ENCODE results near the gene TLCD3B. TPM values are rescaled to one million over a fixed set of nuclear protein-coding genes. Genes with fewer than 3 reads are reported as not detected.
A peak's percentile ranks its signal among the peaks of the same experiment; 100 is the strongest.

Gene TLCD3B
- total RNA-seq, 1 donor from 2014 or later = not detected

DNA sequence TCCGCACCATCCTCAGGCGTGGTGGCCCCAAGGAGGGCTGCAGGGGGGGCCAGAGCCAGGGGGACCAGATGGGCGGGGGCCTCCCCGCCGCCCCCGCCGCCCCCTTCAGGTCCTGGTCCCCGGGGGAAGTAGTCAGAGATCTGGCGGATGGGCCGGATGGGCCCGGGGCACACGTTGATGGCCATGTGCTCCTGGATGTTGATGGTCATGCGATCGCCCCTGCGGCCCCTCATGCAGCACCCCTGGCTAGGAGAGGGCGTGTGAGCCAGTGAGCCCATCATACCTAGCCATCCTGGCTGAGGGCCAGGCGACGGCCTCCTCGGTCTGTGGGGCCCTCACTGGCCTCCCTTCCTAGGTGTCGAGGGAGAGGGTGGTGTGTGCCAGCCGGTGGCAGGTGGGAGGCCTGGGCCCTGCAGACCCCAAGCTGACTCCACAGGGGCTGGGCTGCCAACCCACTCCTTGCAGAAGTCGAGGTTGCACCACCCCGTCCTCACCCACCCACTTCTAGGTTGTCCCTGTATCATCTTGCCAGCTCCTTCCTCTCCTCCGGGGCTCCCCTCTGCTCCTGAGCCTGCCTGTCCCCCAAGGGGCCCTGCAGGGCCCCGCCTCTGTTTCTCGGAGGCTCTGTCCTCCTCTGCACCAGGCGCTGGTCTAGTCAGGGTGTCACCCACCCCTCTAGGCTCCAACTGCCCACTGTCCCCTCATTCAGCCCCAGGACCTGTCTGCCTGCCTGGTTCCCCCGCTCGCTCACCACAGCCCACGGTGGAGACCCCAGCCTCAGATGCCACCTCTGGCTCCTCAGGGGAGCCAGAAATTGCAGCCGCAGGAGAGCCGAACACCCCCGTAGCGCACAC, 20.9 kb downstream of the TLCD3B start:
- no peak for DNase-seq (ENCODE audit: low read depth)
- no peak for TF ChIP-seq CTCF (conservative IDR thresholded peaks at IDR 0.05; ENCODE audit: low read depth, low read length)
- H3K4me3 ChIP-seq (ENCODE audit: low read depth, low read length) = no peak overlapping the region

DNA sequence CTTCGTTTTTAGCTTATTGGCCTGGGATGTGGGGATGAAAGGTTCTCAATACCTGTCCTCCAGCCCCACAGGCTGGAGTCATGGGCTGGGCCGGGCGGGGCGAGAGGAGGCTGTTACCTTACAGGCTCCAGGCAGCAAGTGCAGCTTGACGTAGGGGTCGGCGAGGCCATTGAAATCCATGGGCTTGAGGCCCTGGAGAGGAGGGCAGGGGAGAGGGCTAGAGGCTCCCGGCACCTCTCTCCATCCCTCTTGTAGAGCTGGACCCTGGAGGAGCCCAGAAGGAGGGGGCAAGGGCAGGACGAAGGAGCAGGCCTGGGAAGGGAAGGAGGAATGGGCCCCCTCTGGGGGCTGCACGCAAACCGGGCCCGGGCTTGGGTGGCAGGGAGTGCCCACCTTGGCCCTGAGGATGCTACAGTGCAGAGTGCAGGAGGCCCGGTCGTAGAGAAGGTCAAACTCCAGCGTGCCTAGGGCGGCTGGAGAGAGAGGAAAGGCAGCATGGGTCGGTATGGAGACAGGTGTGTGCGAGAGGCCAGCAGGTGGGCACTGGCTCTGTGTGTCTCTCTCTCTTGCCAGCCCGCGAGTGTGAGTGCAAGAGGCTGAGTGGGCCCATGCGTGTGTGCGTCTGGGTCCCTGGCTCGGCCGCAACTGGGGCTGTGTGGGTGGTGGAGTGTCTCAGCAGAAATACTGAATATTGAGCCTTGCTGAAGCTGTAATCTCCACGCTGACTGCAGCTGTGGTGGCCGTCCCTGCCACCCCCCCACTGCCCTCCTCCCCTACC, 21.8 kb downstream of the TLCD3B start:
- no peak for TF ChIP-seq CTCF (conservative IDR thresholded peaks at IDR 0.05; ENCODE audit: low read depth, low read length)
- no peak overlapping the region for H3K4me3 ChIP-seq (ENCODE audit: low read depth, low read length)
- DNase-seq (ENCODE audit: low read depth) = no peak

DNA sequence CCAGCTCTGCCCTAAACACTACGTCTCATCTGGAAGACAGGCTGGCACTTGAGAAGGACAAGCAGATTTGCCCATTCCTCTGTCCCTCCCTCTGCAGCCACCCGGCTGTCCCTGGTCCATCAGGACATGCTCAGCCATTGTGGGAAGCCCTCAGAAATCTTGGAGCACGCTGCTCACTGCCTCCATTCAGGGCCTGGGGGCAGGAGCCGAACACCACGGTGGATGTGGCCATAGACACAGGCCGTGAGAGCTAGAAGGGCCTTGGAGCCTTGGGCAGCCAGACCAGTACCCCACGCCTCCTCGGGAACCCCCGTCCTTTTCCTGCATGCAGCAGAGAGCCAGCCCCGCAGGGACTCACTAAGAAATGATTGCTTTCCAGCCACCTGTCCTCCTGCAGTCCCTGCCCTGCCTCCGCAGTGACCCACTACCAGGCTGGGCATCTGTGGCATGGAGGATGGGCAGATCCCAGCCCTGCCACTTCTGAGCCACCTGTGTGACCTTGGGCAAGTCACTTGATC, 23.6 kb downstream of the TLCD3B start:
- DNase-seq (ENCODE audit: low read depth) = no peak
- no peak overlapping the region for H3K4me3 ChIP-seq (ENCODE audit: low read depth, low read length)
- TF ChIP-seq CTCF (conservative IDR thresholded peaks at IDR 0.05; ENCODE audit: low read depth, low read length) = no peak

DNA sequence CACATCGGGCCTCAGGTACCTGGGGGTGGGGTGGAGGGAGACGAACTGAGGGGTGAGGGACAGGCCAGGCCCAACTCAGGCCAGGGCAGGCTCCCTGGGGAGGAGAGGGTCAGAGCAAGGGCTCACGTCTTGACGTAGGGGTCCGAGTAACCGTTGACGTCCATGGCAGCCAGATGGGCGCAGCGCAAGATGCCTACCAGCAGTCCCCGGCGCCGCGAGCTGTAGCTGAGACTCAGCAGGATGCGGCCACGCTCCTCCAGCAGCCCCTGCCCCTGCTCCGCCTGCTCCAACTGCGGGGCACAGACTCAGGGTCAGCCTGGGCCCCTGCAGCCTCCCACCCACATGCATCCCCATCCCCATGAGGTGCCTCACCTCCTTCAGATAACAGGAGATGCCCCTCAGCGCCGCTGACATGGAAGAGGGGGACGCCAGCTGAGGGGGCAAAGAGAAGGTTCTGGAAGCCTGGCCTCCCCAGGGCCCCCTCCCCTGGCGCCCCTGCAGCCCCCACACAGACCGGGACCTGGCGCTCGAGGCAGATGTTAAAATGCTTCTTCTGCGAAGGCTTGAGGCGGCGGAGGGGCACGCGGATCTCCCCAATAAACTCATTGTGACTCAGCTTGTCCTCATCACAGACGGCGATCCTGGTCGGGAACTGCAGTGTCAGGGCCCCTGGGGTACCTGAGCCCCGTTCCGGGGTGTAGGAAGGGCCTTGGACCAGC, 24.3 kb downstream of the TLCD3B start:
- TF ChIP-seq CTCF (conservative IDR thresholded peaks at IDR 0.05; ENCODE audit: low read depth, low read length) = no peak
- H3K4me3 ChIP-seq (ENCODE audit: low read depth, low read length) = no peak overlapping the region
- DNase-seq (ENCODE audit: low read depth) = no peak

DNA sequence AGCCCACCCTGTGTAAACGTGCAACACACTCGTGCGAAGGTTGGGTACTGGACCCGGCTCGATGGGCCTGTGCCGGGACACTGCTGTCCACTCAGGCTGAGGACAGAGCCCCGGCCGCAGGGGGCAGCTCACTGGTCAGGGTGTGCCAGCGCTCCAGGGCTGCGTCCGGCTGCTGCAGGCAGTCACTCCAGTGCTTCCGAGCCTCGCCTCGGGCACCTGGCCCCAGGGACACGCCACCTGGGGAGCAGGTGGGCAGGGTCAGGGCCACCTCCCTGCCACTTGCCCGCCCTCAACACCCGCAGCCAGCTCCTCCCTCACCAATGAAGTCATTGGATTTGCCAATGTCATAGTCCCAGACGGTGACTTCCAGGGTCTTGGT, 25.0 kb downstream of the TLCD3B start:
- no peak overlapping the region for H3K4me3 ChIP-seq (ENCODE audit: low read depth, low read length)
- TF ChIP-seq CTCF (conservative IDR thresholded peaks at IDR 0.05; ENCODE audit: low read depth, low read length) = no peak
- no peak for DNase-seq (ENCODE audit: low read depth)

DNA sequence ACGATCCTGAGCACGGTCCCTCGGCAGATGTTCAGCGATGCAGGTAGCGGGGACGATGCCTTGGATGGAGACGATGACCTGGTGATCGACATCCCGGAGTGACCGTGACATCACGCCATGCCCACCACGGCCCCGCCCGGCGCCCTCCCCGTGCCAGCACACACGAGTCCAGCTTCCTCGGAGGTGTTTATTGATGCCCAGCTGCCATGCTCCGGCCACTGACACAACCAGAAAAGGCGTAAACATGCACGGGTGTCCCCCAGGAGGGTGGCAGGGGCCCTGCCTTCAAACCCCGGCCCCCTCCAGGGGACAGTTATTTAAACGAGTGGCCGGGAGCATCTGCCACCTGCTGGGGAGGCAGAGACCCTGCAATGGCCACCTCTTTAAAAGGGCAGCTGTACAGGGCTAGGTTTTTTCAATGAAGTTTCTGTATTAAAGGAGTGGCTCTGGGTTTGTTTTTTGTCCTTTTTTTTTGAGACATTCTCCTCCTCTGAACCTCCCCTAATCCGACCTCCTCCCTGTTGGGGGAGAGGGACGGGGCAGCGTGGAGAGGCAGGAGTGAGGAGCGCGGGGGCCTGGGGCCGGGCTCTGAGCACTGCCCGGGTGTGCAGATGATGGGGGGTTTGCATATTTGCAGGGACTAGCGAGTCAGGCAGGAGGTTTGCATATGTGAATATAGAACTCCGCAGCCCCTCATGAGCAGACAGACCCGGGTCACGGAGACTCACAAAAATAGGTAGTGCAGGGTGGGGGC, 25.6 kb downstream of the TLCD3B start:
- no peak overlapping the region for H3K4me3 ChIP-seq (ENCODE audit: low read depth, low read length)
- no peak for DNase-seq (ENCODE audit: low read depth)
- TF ChIP-seq CTCF (conservative IDR thresholded peaks at IDR 0.05; ENCODE audit: low read depth, low read length) = peak; percentile 82
